CD14-positive monocyte (primary cell): ENCODE data around the gene RTL1. TPM values are rescaled to one million over a fixed set of nuclear protein-coding genes. Genes with fewer than 3 reads are reported as not detected.

Experiments used
- DNase-seq, 3 donors: peaks; one replicate each; pipeline ENCODE4 v3.0.0-alpha.2; 2011 to 2022
- H2AFZ ChIP-seq: 2 replicates; pipeline ENCODE4 v1.6.0; 2012; ENCODE audit warnings: mild to moderate bottlenecking, low read depth, low read length, inconsistent platforms; ENCODE audit not compliant: insufficient read depth, poor library complexity, severe bottlenecking
- H3K27ac ChIP-seq, 2 donors: 1 replicate in 1 of 2; 2 replicates in 1 of 2; pipeline ENCODE4 v1.5.1; 2012 to 2013; ENCODE audit warnings: low read length in 2 of 2, control low read depth in 1 of 2, inconsistent platforms in 1 of 2, low read depth in 1 of 2, mild to moderate bottlenecking in 1 of 2
- H3K27me3 ChIP-seq, 2 donors: one replicate each; pipeline versions ENCODE4 v1.6.0 to v1.6.1; 2011 to 2013; ENCODE audit warnings: low read length in 2 of 2; ENCODE audit not compliant: control insufficient read depth in 2 of 2, insufficient read depth in 2 of 2
- H3K36me3 ChIP-seq, 2 donors: replicated peaks in 1 of 2; 1 replicate in 1 of 2; 2 replicates in 1 of 2; pipeline versions ENCODE4 v1.5.1 to v1.6.1; 2012 to 2013; ENCODE audit warnings: low read length in 2 of 2, control low read depth in 1 of 2, inconsistent platforms in 1 of 2, mild to moderate bottlenecking in 1 of 2; ENCODE audit not compliant: insufficient read depth in 2 of 2, control insufficient read depth in 1 of 2
- H3K4me1 ChIP-seq, 2 donors: 1 replicate in 1 of 2; 2 replicates in 1 of 2; pipeline versions ENCODE4 v1.5.1 to v1.6.1; 2012 to 2013; ENCODE audit warnings: low read length in 2 of 2, control low read depth in 1 of 2, inconsistent platforms in 1 of 2, mild to moderate bottlenecking in 1 of 2, moderate library complexity in 1 of 2; ENCODE audit not compliant: insufficient read depth in 2 of 2, control insufficient read depth in 1 of 2
- H3K4me2 ChIP-seq: replicated peaks from 2 replicates; pipeline ENCODE3; 2012; ENCODE audit warnings: low read length, moderate library complexity, mild to moderate bottlenecking; ENCODE audit not compliant: poor library complexity, severe bottlenecking; ENCODE audit errors: extremely low read depth
- H3K4me3 ChIP-seq, 3 experiments: fragments of 200-600 bp in 1 of 3; sonication (generic) in 1 of 3; replicated peaks in 1 of 3; 1 replicate in 2 of 3; 2 replicates in 1 of 3; pipeline ENCODE4 v1.5.1; 2011 to 2013; ENCODE audit warnings: low read length in 3 of 3, mild to moderate bottlenecking in 3 of 3, control low read depth in 2 of 3, low read depth in 2 of 3, inconsistent platforms in 1 of 3, moderate library complexity in 1 of 3
- H3K79me2 ChIP-seq: 2 replicates; pipeline ENCODE4 v1.6.0; 2012; ENCODE audit warnings: mild to moderate bottlenecking, control low read depth, inconsistent platforms, low read length, moderate library complexity; ENCODE audit not compliant: insufficient read depth
- H3K9ac ChIP-seq: 2 replicates; pipeline ENCODE4 v1.6.0; 2017; ENCODE audit warnings: low read length, mild to moderate bottlenecking; ENCODE audit not compliant: insufficient read depth, poor library complexity, severe bottlenecking
- H3K9me3 ChIP-seq, 2 donors: replicated peaks in 1 of 2; 1 replicate in 1 of 2; 2 replicates in 1 of 2; pipeline versions ENCODE4 v1.5.1 to v1.6.1; 2012 to 2013; ENCODE audit warnings: low read length in 2 of 2, control low read depth in 1 of 2; ENCODE audit not compliant: control insufficient read depth in 1 of 2, insufficient read depth in 1 of 2
- H4K20me1 ChIP-seq: 2 replicates; pipeline ENCODE4 v1.6.0; 2012; ENCODE audit warnings: mild to moderate bottlenecking, low read length, control low read depth, moderate library complexity; ENCODE audit not compliant: insufficient read depth
- H3K27ac Mint-ChIP-seq, 7 donors: one replicate each; pipeline ENCODE4 v1.8.0; 2020; ENCODE audit warnings: mild to moderate bottlenecking in 7 of 7, mixed read lengths in 7 of 7, moderate library complexity in 6 of 7, inconsistent platforms in 2 of 7
- H3K27me3 Mint-ChIP-seq, 3 donors: one replicate each; pipeline ENCODE4 v1.8.0; 2021 to 2022; ENCODE audit warnings: low read depth in 3 of 3, mild to moderate bottlenecking in 3 of 3, mixed read lengths in 3 of 3, moderate library complexity in 3 of 3, inconsistent platforms in 1 of 3
- H3K36me3 Mint-ChIP-seq, 2 donors: one replicate each; pipeline ENCODE4 v1.8.0; 2020; ENCODE audit warnings: mixed read lengths in 2 of 2, inconsistent platforms in 1 of 2, mild to moderate bottlenecking in 1 of 2
- H3K4me1 Mint-ChIP-seq: one replicate; pipeline ENCODE4 v1.8.0; 2020; ENCODE audit warnings: mild to moderate bottlenecking, mixed read lengths
- H3K4me3 Mint-ChIP-seq, 2 donors: one replicate each; pipeline ENCODE4 v1.8.0; 2020; ENCODE audit warnings: mild to moderate bottlenecking in 2 of 2, mixed read lengths in 2 of 2, moderate library complexity in 1 of 2
- H3K9me3 Mint-ChIP-seq, 7 donors: one replicate each; pipeline ENCODE4 v1.8.0; 2020 to 2022; ENCODE audit warnings: mixed read lengths in 7 of 7, mild to moderate bottlenecking in 6 of 7, moderate library complexity in 6 of 7, inconsistent platforms in 2 of 7
- WGBS: methylation state at CpG from one replicate; pipeline ENCODE4 v1.1.5; 2013; ENCODE audit warnings: missing lambda C conversion rate; ENCODE audit not compliant: insufficient coverage; 5-methylcytosine and 5-hydroxymethylcytosine counted together
- intact Hi-C, 2 donors: fragments of 100-400 bp; cut with micrococcal nuclease; formaldehyde crosslinking; loops; one replicate each; pipeline versions ENCODE4 v1.15.0 to v1.15.1; 2023
- polyA plus RNA-seq, 3 donors: library from polyadenylated mRNA; depleted of rRNA in 1 of 3; unstranded in 2 of 3; stranded (reverse) in 1 of 3; fragments of 300-500 nt in 2 of 3; fragments of >200 nt in 1 of 3; fragmentation: Illumina TruSeq in 2 of 3; gene quantifications; 1 replicate in 2 of 3; 2 replicates in 1 of 3; pipeline ENCODE4 v1.2.3, GENCODE V29; 2012 to 2021
- TF ChIP-seq, protein P1 (sequence below): fragments of 200-600 bp; IDR thresholded peaks from one replicate; pipeline ENCODE4 v1.8.0; 2022; ENCODE audit warnings: antibody characterized with exemption, mild to moderate bottlenecking

RTL1 gene
- polyA plus RNA-seq, 3 donors: not detected

- no peaks in the 10 kb centered on the region for H3K4me1 ChIP-seq
- H3K27me3 ChIP-seq: no peaks in the 10 kb centered on the region
- 93% methylated on average over 19 of the region's 24 CpGs for WGBS
- no peak overlapping the region for H3K27ac ChIP-seq
- Mint-ChIP-seq H3K9me3 (peaks cover 0 to 4% (median 0%) of the 10 kb centered on the region in 7 donors), H3K27me3 (peaks cover 3 to 7% (median 6%) of the 10 kb centered on the region in 3 donors), H3K4me3 (no peak overlapping the region), H3K27ac (no peak overlapping the region), H3K36me3 (no peaks in the 10 kb centered on the region), H3K4me1 (no peaks in the 10 kb centered on the region)
- TF ChIP-seq, protein P1, sequence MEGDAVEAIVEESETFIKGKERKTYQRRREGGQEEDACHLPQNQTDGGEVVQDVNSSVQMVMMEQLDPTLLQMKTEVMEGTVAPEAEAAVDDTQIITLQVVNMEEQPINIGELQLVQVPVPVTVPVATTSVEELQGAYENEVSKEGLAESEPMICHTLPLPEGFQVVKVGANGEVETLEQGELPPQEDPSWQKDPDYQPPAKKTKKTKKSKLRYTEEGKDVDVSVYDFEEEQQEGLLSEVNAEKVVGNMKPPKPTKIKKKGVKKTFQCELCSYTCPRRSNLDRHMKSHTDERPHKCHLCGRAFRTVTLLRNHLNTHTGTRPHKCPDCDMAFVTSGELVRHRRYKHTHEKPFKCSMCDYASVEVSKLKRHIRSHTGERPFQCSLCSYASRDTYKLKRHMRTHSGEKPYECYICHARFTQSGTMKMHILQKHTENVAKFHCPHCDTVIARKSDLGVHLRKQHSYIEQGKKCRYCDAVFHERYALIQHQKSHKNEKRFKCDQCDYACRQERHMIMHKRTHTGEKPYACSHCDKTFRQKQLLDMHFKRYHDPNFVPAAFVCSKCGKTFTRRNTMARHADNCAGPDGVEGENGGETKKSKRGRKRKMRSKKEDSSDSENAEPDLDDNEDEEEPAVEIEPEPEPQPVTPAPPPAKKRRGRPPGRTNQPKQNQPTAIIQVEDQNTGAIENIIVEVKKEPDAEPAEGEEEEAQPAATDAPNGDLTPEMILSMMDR: no peak
- no peak overlapping the region for H3K9ac ChIP-seq
- no peaks in the 10 kb centered on the region for H4K20me1 ChIP-seq
- DNase-seq: no peak
- H3K4me2 ChIP-seq: no peak overlapping the region
- no peak overlapping the region for H3K4me3 ChIP-seq
- intact Hi-C loops: no loop called here
- no peaks in the 10 kb centered on the region for H3K79me2 ChIP-seq
- no peaks in the 10 kb centered on the region for H3K9me3 ChIP-seq
- no peak overlapping the region for H2AFZ ChIP-seq
- H3K36me3 ChIP-seq: no peaks in the 10 kb centered on the region
Measured at GRCh38 chr14:100835548-100836310, 67.8 kb downstream of the RTL1 start.

DNA sequence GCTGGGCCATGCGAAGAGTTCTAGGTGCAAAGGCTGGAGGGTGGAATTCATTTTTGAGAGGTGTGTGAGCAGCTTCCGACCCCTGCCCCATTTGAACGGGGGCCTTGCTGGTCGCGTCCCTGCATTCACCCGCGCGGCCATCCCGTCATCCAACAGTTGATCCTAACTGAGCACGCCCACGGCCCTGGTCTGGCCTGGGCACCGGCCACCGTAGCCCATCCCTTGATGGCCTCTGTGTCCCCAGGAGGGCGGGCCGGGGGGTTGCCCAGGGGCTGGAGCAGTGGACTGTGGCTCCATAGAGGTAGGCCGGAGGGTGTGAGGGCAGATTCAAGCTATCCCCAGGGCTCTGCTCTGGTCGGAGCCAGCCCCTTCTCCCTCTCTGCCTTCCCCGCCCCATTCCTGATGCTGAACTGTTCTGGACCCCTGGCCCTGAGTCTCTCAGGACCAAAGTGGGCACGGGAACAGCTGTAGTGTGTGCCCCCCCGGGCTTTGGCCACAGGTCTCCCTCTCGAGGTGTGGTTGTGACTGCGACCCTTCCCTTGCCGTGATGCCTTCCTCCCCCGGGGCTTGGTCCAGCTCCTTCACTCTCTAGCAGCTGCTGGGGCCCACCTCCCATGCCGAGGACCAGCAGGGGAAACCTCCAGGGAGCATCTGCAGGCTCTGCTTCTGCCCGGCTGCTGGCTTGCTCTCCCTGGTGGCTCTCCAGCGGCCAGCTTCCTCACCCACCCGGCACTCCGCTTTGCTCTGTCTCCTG, 68.6 kb downstream of the RTL1 start:
- H3K27ac Mint-ChIP-seq: peak overlapping the region in 1 of 7 donors; percentile 6
- Histone ChIP-seq H3K4me1 (no peaks in the 10 kb centered on the region), H3K4me2 (no peak overlapping the region), H3K36me3 (no peaks in the 10 kb centered on the region), H3K27me3 (no peaks in the 10 kb centered on the region), H4K20me1 (no peaks in the 10 kb centered on the region), H3K4me3 (no peak overlapping the region), H3K9me3 (no peaks in the 10 kb centered on the region), H3K27ac (no peak overlapping the region), H3K9ac (no peak overlapping the region), H2AFZ (no peak overlapping the region), H3K79me2 (no peaks in the 10 kb centered on the region)
- peaks cover 0 to 4% (median 0%) of the 10 kb centered on the region in 7 donors for H3K9me3 Mint-ChIP-seq
- H3K4me1 Mint-ChIP-seq: no peaks in the 10 kb centered on the region
- H3K36me3 Mint-ChIP-seq: no peaks in the 10 kb centered on the region
- intact Hi-C loops: no loop called here
- DNase-seq: no peak
- H3K4me3 Mint-ChIP-seq: no peak overlapping the region
- TF ChIP-seq, protein P1: no peak
- 89% methylated on average over 21 of the region's 29 CpGs for WGBS
- H3K27me3 Mint-ChIP-seq: peaks cover 3 to 7% (median 6%) of the 10 kb centered on the region in 3 donors
